ENCODE results near the gene DHX16. TPM values are rescaled to one million over a fixed set of nuclear protein-coding genes. Genes with fewer than 3 reads are reported as not detected.
A peak's percentile ranks its signal among the peaks of the same experiment; 100 is the strongest.

DHX16 gene
- total and polyA plus RNA-seq, 9 of the 15 experiments (the other 6 are each of a cell fraction or from before 2014, with no cell fraction given), result 14.6 to 66.1 (median 47.5) TPM

GRCh38 chr6:30614044-30614842 is 58.6 kb downstream of the DHX16 start (continued):
- no peak for TF ChIP-seq ZNF695 (CRISPR knock-in tag; IDR thresholded peaks at IDR 0.05)
- peak; percentile 59; the same call in 1 of the 2 replicates for TF ChIP-seq ARID2 (IDR thresholded peaks at IDR 0.05)
- peak; percentile 11; the same call in 1 of the 2 replicates for TF ChIP-seq NFXL1 (CRISPR knock-in tag; IDR thresholded peaks at IDR 0.05)
- TF ChIP-seq HMG20B (CRISPR knock-in tag; IDR thresholded peaks at IDR 0.05), result peak; percentile 78; the same call in 1 of the 2 replicates
- no peak for TF ChIP-seq CXXC5 (CRISPR knock-in tag; IDR thresholded peaks at IDR 0.05)
- TF ChIP-seq PATZ1 (CRISPR knock-in tag; IDR thresholded peaks at IDR 0.05; ENCODE audit: borderline replicate concordance), result peak; percentile 42; the same call in 1 of the 2 replicates
- TF ChIP-seq ESRRB (CRISPR knock-in tag; IDR thresholded peaks at IDR 0.05; ENCODE audit: borderline replicate concordance), result 0 out of 2 replicates have a peak, but pooled peaks have one; percentile 76
- no peak for TF ChIP-seq MXI1 (IDR thresholded peaks at IDR 0.05; ENCODE audit: low read depth, low read length)
- TF ChIP-seq ZNF239 (CRISPR knock-in tag; IDR thresholded peaks at IDR 0.05), result no peak
- TF ChIP-seq ZBTB43 (CRISPR knock-in tag; IDR thresholded peaks at IDR 0.05), result no peak
- TF ChIP-seq MCM3 (IDR thresholded peaks at IDR 0.05), result no peak
- peak; percentile 31; the same call in 1 of the 2 replicates for TF ChIP-seq LEF1 (IDR thresholded peaks at IDR 0.05)
- TF ChIP-seq ADNP (tag; IDR thresholded peaks at IDR 0.05), result no peak
- TF ChIP-seq FOXP4 (CRISPR knock-in tag; IDR thresholded peaks at IDR 0.05; ENCODE audit: borderline replicate concordance), result 0 out of 2 replicates have a peak, but pooled peaks have one; percentile 36
- no peak for TF ChIP-seq MAFF (IDR thresholded peaks at IDR 0.05; ENCODE audit: low read length)
- no peak for TF ChIP-seq JUN (IDR thresholded peaks at IDR 0.05; ENCODE audit: borderline replicate concordance, low read depth, low read length)
- no peak for TF ChIP-seq JUN (CRISPR knock-in tag; IDR thresholded peaks at IDR 0.05; ENCODE audit: borderline replicate concordance)
- TF ChIP-seq ZEB2 (IDR thresholded peaks at IDR 0.05), result 0 out of 2 replicates have a peak, but pooled peaks have one; percentile 15
- peak; percentile 66; the same call in 1 of the 2 replicates for TF ChIP-seq ZSCAN32 (CRISPR knock-in tag; IDR thresholded peaks at IDR 0.05)
- no peak for TF ChIP-seq ZNF398 (CRISPR knock-in tag; IDR thresholded peaks at IDR 0.05)
- TF ChIP-seq HSF4 (CRISPR knock-in tag; IDR thresholded peaks at IDR 0.05; ENCODE audit: borderline replicate concordance), result no peak

Data from K562 (cell line).